A549 (cell line): ENCODE results near the gene TBL1Y. TPM values are rescaled to one million over a fixed set of nuclear protein-coding genes. Genes with fewer than 3 reads are reported as not detected.

Source experiments
- ATAC-seq, 2 experiments: fragments of 200-7000 bp in 1 of 2; fragments of >200 bp in 1 of 2; cut with Nextera tagmentation in 1 of 2; cut with Tn5 transposase in 1 of 2; 3 replicates each; pipeline versions ENCODE4 v1.8.0 to v1.9.1; 2018 to 2020; ENCODE audit warnings: mild to moderate bottlenecking in 1 of 2, moderate library complexity in 1 of 2
- CTCF ChIA-PET: fragments of 300-600 bp; sonication (Branson Sonifier 250); formaldehyde crosslinking; extraction: SDS; loops from one replicate; lab custom pipeline; 2021; ENCODE audit warnings: antibody characterized with exemption, inconsistent platforms; lab: Yijun Ruan, JAX
- POLR2A ChIA-PET: fragments of 350-600 bp; formaldehyde crosslinking; extraction: SDS; loops from one replicate; lab custom pipeline; 2021; ENCODE audit warnings: antibody characterized with exemption, inconsistent platforms; lab: Yijun Ruan, JAX
- DNase-seq, 2 experiments: peaks; one replicate each; pipeline versions ENCODE4 v3.0.0 to v3.0.0-alpha.2; 2011 to 2016; ENCODE audit warnings: low read depth in 1 of 2, low spot score in 1 of 2
- FAIRE-seq: peaks from 2 replicates; lab custom pipeline; 2011; peaks lifted over from hg19 to GRCh38; lab: Jason Lieb, UNC
- H3K27ac ChIP-seq, 2 experiments: fragments of >200 bp; sonication (Bioruptor Twin); formaldehyde crosslinking; 3 replicates each; pipeline ENCODE4 v1.5.1; 2016 to 2017
- H3K4me1 ChIP-seq: fragments of >200 bp; sonication (Bioruptor Twin); formaldehyde crosslinking; 3 replicates; pipeline ENCODE4 v1.6.1; 2016
- H3K4me2 ChIP-seq: fragments of >200 bp; sonication (Bioruptor Twin); formaldehyde crosslinking; 3 replicates; pipeline ENCODE4 v1.6.1; 2016
- H3K4me3 ChIP-seq: fragments of >200 bp; sonication (Bioruptor Twin); formaldehyde crosslinking; 3 replicates; pipeline ENCODE4 v1.5.1; 2016
- H3K9me3 ChIP-seq: fragments of >200 bp; sonication (Bioruptor Twin); formaldehyde crosslinking; 3 replicates; pipeline ENCODE4 v1.6.1; 2016
- BHLHE40 ChIP-seq: IDR thresholded peaks from 2 replicates; pipeline ENCODE4 v1.6.1; 2012; ENCODE audit warnings: low read depth, low read length, inconsistent platforms
- CBX2 ChIP-seq: fragments of 200-600 bp; sonication (generic); IDR thresholded peaks from 2 replicates; pipeline ENCODE4 v1.6.1; 2016; ENCODE audit warnings: low read depth, mild to moderate bottlenecking, borderline replicate concordance
- CBX8 ChIP-seq: fragments of 200-600 bp; sonication (generic); IDR thresholded peaks from 2 replicates; pipeline ENCODE4 v1.6.1; 2016
- CEBPB ChIP-seq, 2 experiments: fragments of >200 bp in 1 of 2; sonication (Bioruptor Twin) in 1 of 2; formaldehyde crosslinking in 1 of 2; IDR thresholded peaks; 2 replicates each; pipeline ENCODE4 v1.6.1; 2012 to 2016
- CHD2 ChIP-seq: fragments of 150-350 bp; IDR thresholded peaks from 2 replicates; pipeline ENCODE4 v1.6.1; 2014; ENCODE audit warnings: low read length; ENCODE audit not compliant: partially characterized antibody
- CHD4 ChIP-seq: fragments of 200-600 bp; sonication (generic); IDR thresholded peaks from 2 replicates; pipeline ENCODE4 v1.6.1; 2016; ENCODE audit warnings: antibody characterized with exemption, mild to moderate bottlenecking, borderline replicate concordance
- EHMT2 ChIP-seq: fragments of 200-600 bp; sonication (generic); IDR thresholded peaks from 2 replicates; pipeline ENCODE4 v1.6.1; 2016; ENCODE audit warnings: antibody characterized with exemption, low read depth, mild to moderate bottlenecking, moderate library complexity
- EP300 ChIP-seq, 2 experiments: fragments of >200 bp; sonication (Bioruptor Twin); formaldehyde crosslinking; IDR thresholded peaks; 2 replicates in 1 of 2; 3 replicates in 1 of 2; pipeline ENCODE4 v1.6.1; 2016 to 2017
- FOSB ChIP-seq: fragments of 250-450 bp; sonication (Bioruptor Pico); IDR thresholded peaks from 2 replicates; pipeline ENCODE4 v1.5.0; 2020; ENCODE audit warnings: mild to moderate bottlenecking, moderate library complexity
- FOXS1 ChIP-seq: fragments of 250-450 bp; sonication (Bioruptor Pico); IDR thresholded peaks from 2 replicates; pipeline ENCODE4 v1.5.0; 2020; ENCODE audit warnings: mild to moderate bottlenecking, moderate library complexity
- HDAC2 ChIP-seq: fragments of 200-600 bp; sonication (generic); IDR thresholded peaks from 2 replicates; pipeline ENCODE4 v1.6.1; 2016
- HMGXB4 ChIP-seq: fragments of 250-450 bp; sonication (Bioruptor Pico); IDR thresholded peaks from 2 replicates; pipeline ENCODE4 v1.5.0; 2021; ENCODE audit warnings: mild to moderate bottlenecking, moderate library complexity, borderline replicate concordance
- HOXA7 ChIP-seq: fragments of 250-450 bp; sonication (Bioruptor Pico); IDR thresholded peaks from 2 replicates; pipeline ENCODE4 v1.5.0; 2020; ENCODE audit warnings: mild to moderate bottlenecking, moderate library complexity
- HOXB13 ChIP-seq: fragments of 250-450 bp; sonication (Bioruptor Pico); IDR thresholded peaks from 2 replicates; pipeline ENCODE4 v1.5.0; 2020; ENCODE audit warnings: low read depth, mild to moderate bottlenecking, moderate library complexity
- HOXB5 ChIP-seq: fragments of 250-450 bp; sonication (Bioruptor Pico); IDR thresholded peaks from 2 replicates; pipeline ENCODE4 v1.5.0; 2020; ENCODE audit warnings: mild to moderate bottlenecking, moderate library complexity
- JUN ChIP-seq, 2 experiments: fragments of >200 bp; sonication (Bioruptor Twin); formaldehyde crosslinking; IDR thresholded peaks; 2 replicates in 1 of 2; 3 replicates in 1 of 2; pipeline ENCODE4 v1.6.1; 2016 to 2017
- KDM5A ChIP-seq: fragments of 200-600 bp; sonication (generic); IDR thresholded peaks from 2 replicates; pipeline ENCODE4 v1.6.1; 2016; ENCODE audit warnings: antibody characterized with exemption, mild to moderate bottlenecking
- MAFK ChIP-seq: fragments of 450-650 bp; IDR thresholded peaks from 2 replicates; pipeline ENCODE4 v1.6.1; 2014; ENCODE audit not compliant: partially characterized antibody
- NFE2L2 ChIP-seq: fragments of 150-350 bp; conservative IDR thresholded peaks from 2 replicates; pipeline ENCODE4 v1.6.1; 2014; ENCODE audit warnings: low read length
- NPAS2 ChIP-seq: fragments of 250-450 bp; sonication (Bioruptor Pico); IDR thresholded peaks from 2 replicates; pipeline ENCODE4 v1.8.0; 2022; ENCODE audit warnings: mild to moderate bottlenecking, moderate library complexity, borderline replicate concordance
- NR3C1 ChIP-seq: fragments of >200 bp; sonication (Bioruptor Twin); formaldehyde crosslinking; IDR thresholded peaks from 3 replicates; pipeline ENCODE4 v1.6.1; 2017
- PBX3 ChIP-seq: IDR thresholded peaks from 2 replicates; pipeline ENCODE4 v1.6.1; 2012
- RAD21 ChIP-seq, 2 experiments: fragments of >200 bp in 1 of 2; sonication (Bioruptor Twin) in 1 of 2; formaldehyde crosslinking in 1 of 2; IDR thresholded peaks in 1 of 2; conservative IDR thresholded peaks in 1 of 2; 2 replicates in 1 of 2; 3 replicates in 1 of 2; pipeline ENCODE4 v1.6.1; 2012 to 2018; ENCODE audit warnings: inconsistent platforms in 1 of 2
- RCOR1 ChIP-seq: fragments of 150-350 bp; IDR thresholded peaks from 2 replicates; pipeline ENCODE4 v1.6.1; 2014; ENCODE audit warnings: antibody characterized with exemption, low read length, low read depth
- RFX5 ChIP-seq: fragments of 450-650 bp; IDR thresholded peaks from 2 replicates; pipeline ENCODE4 v1.7.1; 2014; ENCODE audit warnings: antibody characterized with exemption, mild to moderate bottlenecking, moderate library complexity
- SMC3 ChIP-seq: fragments of >200 bp; sonication (Bioruptor Twin); formaldehyde crosslinking; IDR thresholded peaks from 3 replicates; pipeline ENCODE4 v1.6.1; 2018; ENCODE audit warnings: inconsistent platforms
- TP53 ChIP-seq: fragments of 250-450 bp; sonication (Bioruptor Pico); IDR thresholded peaks from 2 replicates; pipeline ENCODE4 v1.5.0; 2021; ENCODE audit warnings: mild to moderate bottlenecking, moderate library complexity
- USF2 ChIP-seq: fragments of 450-650 bp; IDR thresholded peaks from 2 replicates; pipeline ENCODE4 v1.6.1; 2014; ENCODE audit warnings: antibody characterized with exemption
- ZFP36 ChIP-seq: fragments of 450-650 bp; IDR thresholded peaks from 2 replicates; pipeline ENCODE4 v1.6.1; 2014; ENCODE audit warnings: borderline replicate concordance; ENCODE audit not compliant: partially characterized antibody
- ZNF302 ChIP-seq: fragments of 250-450 bp; sonication (Bioruptor Pico); IDR thresholded peaks from 2 replicates; pipeline ENCODE4 v1.9.0; 2021; ENCODE audit warnings: inconsistent platforms, mild to moderate bottlenecking, moderate library complexity
- WGBS: methylation state at CpG from one replicate; pipeline ENCODE4 v1.1.6; 2017; ENCODE audit errors: missing lambda C conversion rate; 5-methylcytosine and 5-hydroxymethylcytosine counted together
- polyA plus RNA-seq, 4 experiments: library from polyadenylated mRNA; depleted of rRNA in 3 of 4; stranded (reverse); fragments of >200 nt; fragmentation: RNase III in 1 of 4; extraction: RNeasy Plus Mini Kit Qiagen cat#74134 plus additional on column Dnase treatment in 1 of 4; gene quantifications; 2 replicates in 3 of 4; 3 replicates in 1 of 4; pipeline ENCODE4 v1.2.3, GENCODE V29; 2011 to 2017
- TF ChIP-seq, protein P1 (sequence below): fragments of 250-450 bp; sonication (Bioruptor Pico); IDR thresholded peaks from 2 replicates; pipeline ENCODE4 v1.5.0; 2020; ENCODE audit warnings: low read depth, mild to moderate bottlenecking, moderate library complexity

Gene TBL1Y
- polyA plus RNA-seq, 2 of the 4 experiments (the other 2 are of a cell fraction): not detected

DNA sequence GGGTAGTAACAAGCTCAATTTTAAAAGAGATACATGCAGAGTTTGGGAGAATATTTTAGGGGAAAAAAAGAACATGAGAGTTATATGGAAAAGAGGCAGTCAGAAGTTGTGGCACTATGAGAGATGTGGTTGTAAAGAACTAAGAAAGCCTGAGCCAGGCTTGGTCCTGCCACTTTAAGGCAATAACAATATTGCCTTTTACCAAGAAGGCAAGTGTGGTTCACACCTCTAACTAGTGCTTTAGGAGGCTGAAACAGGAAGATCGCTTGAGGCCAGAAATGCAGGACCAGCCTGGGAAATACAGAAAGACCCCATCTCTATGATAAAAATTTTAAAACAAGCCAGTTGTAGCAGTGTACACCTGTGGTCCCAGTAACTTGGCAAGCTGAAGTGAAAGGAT, 192.2 kb downstream of the TBL1Y start:
- Histone ChIP-seq H3K9me3 (no peaks in the 10 kb centered on the region), H3K4me2 (no peak overlapping the region), H3K4me1 (no peaks in the 10 kb centered on the region), H3K27ac (no peak overlapping the region), H3K4me3 (no peak overlapping the region)
- TF ChIP-seq, protein P1, sequence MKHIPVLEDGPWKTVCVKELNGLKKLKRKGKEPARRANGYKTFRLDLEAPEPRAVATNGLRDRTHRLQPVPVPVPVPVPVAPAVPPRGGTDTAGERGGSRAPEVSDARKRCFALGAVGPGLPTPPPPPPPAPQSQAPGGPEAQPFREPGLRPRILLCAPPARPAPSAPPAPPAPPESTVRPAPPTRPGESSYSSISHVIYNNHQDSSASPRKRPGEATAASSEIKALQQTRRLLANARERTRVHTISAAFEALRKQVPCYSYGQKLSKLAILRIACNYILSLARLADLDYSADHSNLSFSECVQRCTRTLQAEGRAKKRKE: no peak
- no peak for TF ChIP-seq ZFP36
- TF ChIP-seq HMGXB4 (CRISPR knock-in tag): no peak
- no peak for TF ChIP-seq HOXB13
- TF ChIP-seq HDAC2: no peak
- TF ChIP-seq HOXA7 (CRISPR knock-in tag): no peak
- TF ChIP-seq MAFK: no peak
- TF ChIP-seq NPAS2 (CRISPR knock-in tag): no peak
- no peak for TF ChIP-seq RFX5
- TF ChIP-seq CHD2: no peak
- TF ChIP-seq RCOR1: no peak
- TF ChIP-seq JUN (IDR thresholded peaks at IDR 0.05): no peak
- no peak for TF ChIP-seq NR3C1
- TF ChIP-seq RAD21 (conservative IDR thresholded peaks at IDR 0.05 in 1 of 2, IDR thresholded peaks at IDR 0.05 in 1 of 2): no peak
- no peak for TF ChIP-seq ZNF302
- no peak for TF ChIP-seq EHMT2
- FAIRE-seq (no peak), DNase-seq (no peak), ATAC-seq (no peak)
- ChIA-PET POLR2A (no interaction called here), CTCF (no interaction called here)
- 8% methylated on average over 1 of the region's 1 CpG for WGBS

DNA sequence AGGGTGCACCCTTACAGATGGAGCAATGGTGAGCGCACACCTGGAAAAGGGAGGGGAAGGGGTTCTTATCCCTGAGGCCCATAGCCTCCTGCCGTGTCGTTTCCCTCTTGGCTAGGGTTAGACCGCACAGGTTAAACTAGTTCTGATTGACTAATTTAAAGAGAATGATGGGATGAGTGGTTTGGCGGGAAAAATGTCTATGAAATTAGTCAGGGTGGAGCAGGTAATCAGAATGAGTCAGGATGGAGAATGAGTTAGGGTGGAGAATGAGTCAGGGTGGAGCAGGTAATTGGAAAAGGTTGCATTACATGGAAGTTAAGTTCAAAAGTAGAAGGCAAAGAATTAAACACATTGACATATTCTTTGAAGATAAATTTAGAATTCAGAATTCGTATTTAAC, 196.7 kb downstream of the TBL1Y start:
- Histone ChIP-seq H3K4me1 (no peaks in the 10 kb centered on the region), H3K4me3 (no peak overlapping the region), H3K4me2 (no peak overlapping the region), H3K9me3 (no peaks in the 10 kb centered on the region), H3K27ac (no peak overlapping the region)
- POLR2A ChIA-PET: no interaction called here
- WGBS: 10% methylated on average over 6 of the region's 6 CpGs
- no peak for FAIRE-seq
- no peak for ATAC-seq
- no peak for TF ChIP-seq ZFP36
- no peak for TF ChIP-seq USF2
- TF ChIP-seq HOXB5 (CRISPR knock-in tag): no peak
- TF ChIP-seq KDM5A: no peak
- no peak for TF ChIP-seq EP300 (IDR thresholded peaks at IDR 0.05)
- no peak for TF ChIP-seq FOXS1
- no peak for TF ChIP-seq BHLHE40
- no peak for TF ChIP-seq CBX2
- no peak for TF ChIP-seq CEBPB (IDR thresholded peaks at IDR 0.05)
- no peak for TF ChIP-seq SMC3
- TF ChIP-seq RCOR1: no peak
- TF ChIP-seq CBX8: no peak
- no peak for TF ChIP-seq TP53
- TF ChIP-seq NFE2L2: no peak
- TF ChIP-seq FOSB (CRISPR knock-in tag): no peak
- TF ChIP-seq NPAS2 (CRISPR knock-in tag): no peak
- TF ChIP-seq PBX3: no peak
- TF ChIP-seq CHD4: no peak
- TF ChIP-seq, all 56 proteins: peak for 0
- DNase-seq: no peak
- CTCF ChIA-PET: no interaction called here
